Measurements from ENCODE around the gene APOO. TPM values are rescaled to one million over a fixed set of nuclear protein-coding genes. Genes with fewer than 3 reads are reported as not detected.
A peak's percentile ranks its signal among the peaks of the same experiment; 100 is the strongest.

APOO gene
- total and polyA plus RNA-seq, 9 donors = 6.0 to 39.5 (median 13.3) TPM

GRCh38 chrX:23783589-23784469 is 123.9 kb downstream of the APOO start:
- peak in 1 of 5 donors; percentile 30 for DNase-seq
- TF ChIP-seq POLR2A (IDR thresholded peaks at IDR 0.05) (no peak), CTCF (IDR thresholded peaks at IDR 0.05) (no peak), EP300 (IDR thresholded peaks at IDR 0.05) (no peak)
- peak overlapping the region; percentile 78 to 83 for H3K27ac ChIP-seq

More at GRCh38 chrX:23783589-23784469, 123.9 kb downstream of the APOO start:
- Histone ChIP-seq H3K27me3 (no peaks in the 10 kb centered on the region), H3K9me3 (no peaks in the 10 kb centered on the region), H3K4me3 (peak overlapping the region; percentile 54), H3K36me3 (no peaks in the 10 kb centered on the region), H3K4me1 (ENCODE audit: insufficient read depth) (peaks cover 2% of the 10 kb centered on the region)
- intact Hi-C loops (cut with DNase I) = loop anchor here in 3 of 4 donors (1.0 to 10.0 kb wide), 3 partner anchors 118 to 121 kb away; partner anchors contain the start of genes APOO (in 1 of the 3) and CXorf58 (in 1 of the 3)
- 45 to 53% (median 46%) methylated on average over 21 of the region's 21 CpGs for WGBS, 3 donors

Other genes starting within 250 kb of the APOO start
- gene PRDX4, start 240.4 kb downstream of the APOO start, total RNA-seq = 100 to 1,000 TPM in 1 of 7 donors, 10 to 100 TPM in 6; 60.0 to 146 (median 73.2) TPM
- 100 to 1,000 TPM; 102 to 142 TPM for gene PRDX4, start 240.4 kb downstream of the APOO start, polyA plus RNA-seq
- 10 to 100 TPM; 23.0 to 34.2 (median 28.3) TPM for gene ACOT9, start 164.7 kb downstream of the APOO start, total RNA-seq
- gene ACOT9, start 164.7 kb downstream of the APOO start, polyA plus RNA-seq = 10 to 100 TPM; 23.1 to 43.3 TPM
- 1,000 to 10,000 TPM in 1 of 7 donors, 100 to 1,000 TPM in 4, 10 to 100 TPM in 2; 58.7 to 3,021 (median 142) TPM for gene SAT1, start 124.8 kb downstream of the APOO start, total RNA-seq
- gene SAT1, start 124.8 kb downstream of the APOO start, polyA plus RNA-seq = 100 to 1,000 TPM; 227 to 470 TPM
- under 1 TPM in 3 of 7 donors, not detected in 4; 0.10 to 0.72 (median 0.34) TPM for gene CXorf58, start 68 bp upstream of the APOO start, total RNA-seq
- gene CXorf58, start 68 bp upstream of the APOO start, polyA plus RNA-seq = under 1 TPM in 1 of 2 donors, not detected in 1; 0.04 TPM
- gene KLHL15, start 119.2 kb upstream of the APOO start, total RNA-seq = 10 to 100 TPM; 12.0 to 19.2 (median 14.6) TPM
- 1 to 10 TPM; 3.7 to 6.2 TPM for gene KLHL15, start 119.2 kb upstream of the APOO start, polyA plus RNA-seq
- gene EIF2S3, start 147.0 kb upstream of the APOO start, total RNA-seq = 100 to 1,000 TPM; 121 to 384 (median 267) TPM
- 100 to 1,000 TPM; 149 to 187 TPM for gene EIF2S3, start 147.0 kb upstream of the APOO start, polyA plus RNA-seq
- gene ZFX, start 241.8 kb upstream of the APOO start, total RNA-seq = 10 to 100 TPM; 34.5 to 87.8 (median 82.5) TPM
- gene ZFX, start 241.8 kb upstream of the APOO start, polyA plus RNA-seq = 10 to 100 TPM; 16.1 to 20.5 TPM